Stomach (tissue), 9 donors: ENCODE measurements around the gene ABCA3. TPM values are rescaled to one million over a fixed set of nuclear protein-coding genes. Genes with fewer than 3 reads are reported as not detected.
"Not testable (repeated sequence)": the region's sequence is repeated elsewhere in the genome, so short reads cannot be mapped to it uniquely, and the experiment has no call there.

Experiments used
- DNase-seq, 2 donors: peaks; one replicate each; pipeline versions ENCODE4 v3.0.0 to v3.0.0-alpha.2; 2013 to 2019
- H3K27ac ChIP-seq, 5 donors: fragments of 200-600 bp in 4 of 5; sonication (generic) in 4 of 5; one replicate each; pipeline ENCODE4 v1.5.1; 2013 to 2019; ENCODE audit warnings: mild to moderate bottlenecking in 1 of 5, moderate library complexity in 1 of 5
- H3K27me3 ChIP-seq, 3 donors: fragments of 200-600 bp; sonication (generic); one replicate each; pipeline ENCODE4 v1.5.1; 2017 to 2019; ENCODE audit warnings: mixed run types in 1 of 3
- H3K36me3 ChIP-seq, 4 donors: fragments of 200-600 bp; sonication (generic); 1 replicate in 3 of 4; 2 replicates in 1 of 4; pipeline ENCODE4 v1.5.1; 2016 to 2019
- H3K4me1 ChIP-seq, 4 donors: fragments of 200-600 bp; sonication (generic); one replicate each; pipeline ENCODE4 v1.5.1; 2016 to 2019
- H3K4me3 ChIP-seq, 4 donors: fragments of 200-600 bp; sonication (generic) in 3 of 4; one replicate each; pipeline ENCODE4 v1.5.1; 2016 to 2019; ENCODE audit warnings: mild to moderate bottlenecking in 1 of 4
- H3K9me3 ChIP-seq, 4 donors: fragments of 200-600 bp; sonication (generic); one replicate each; pipeline ENCODE4 v1.5.1; 2016 to 2019
- CTCF ChIP-seq, 7 experiments: fragments of 450-650 bp in 4 of 7; fragments of 200-600 bp in 3 of 7; sonication (generic) in 3 of 7; IDR thresholded peaks; one replicate each; pipeline ENCODE4 v1.5.1; 2016 to 2019; ENCODE audit warnings: antibody characterized with exemption in 7 of 7, control low read depth in 2 of 7, mild to moderate bottlenecking in 1 of 7
- EP300 ChIP-seq: sonication (generic); formaldehyde crosslinking; IDR thresholded peaks from one replicate; pipeline ENCODE4 v1.6.1; 2017; ENCODE audit warnings: antibody characterized with exemption
- POLR2A ChIP-seq, 4 donors: fragments of 450-650 bp; IDR thresholded peaks; one replicate each; pipeline ENCODE4 v1.6.1; 2016; ENCODE audit warnings: antibody characterized with exemption in 4 of 4, control low read depth in 2 of 4, mild to moderate bottlenecking in 1 of 4, moderate library complexity in 1 of 4
- POLR2AphosphoS5 ChIP-seq, 3 donors: sonication (generic); formaldehyde crosslinking; IDR thresholded peaks; one replicate each; pipeline ENCODE4 v1.6.1; 2016; ENCODE audit warnings: antibody characterized with exemption in 3 of 3
- WGBS, 5 donors: extraction: QIAGEN DNeasy Blood & Tissue Kit in 3 of 5; methylation state at CpG; one replicate each; pipeline versions ENCODE4 v1.1.5 to v1.1.7; 2013 to 2018; 5-methylcytosine and 5-hydroxymethylcytosine counted together
- intact Hi-C: fragments of 100-400 bp; cut with DNase I; formaldehyde crosslinking; loops from one replicate; pipeline ENCODE4 v1.15.1; 2023; ENCODE audit warnings: low total_unique reads
- polyA plus RNA-seq, 3 donors: library from polyadenylated mRNA; stranded (reverse); fragments of 200-250 nt; gene quantifications; one replicate each; pipeline ENCODE4 v1.2.3, GENCODE V29; 2013
- total RNA-seq, 5 donors: library from RNA; depleted of rRNA; stranded (reverse); fragments of >200 nt; gene quantifications; one replicate each; pipeline versions ENCODE4 v1.1.0 to v1.2.3, GENCODE V29; 2014 to 2016
- donor health status: healthy with polysubstance abuse.
- donor health status: Bipolar disorder and iron deficiency.
- donor health status: healthy.

Gene ABCA3
- total and polyA plus RNA-seq, 8 donors, result 0.61 to 39.3 (median 3.9) TPM

DNA sequence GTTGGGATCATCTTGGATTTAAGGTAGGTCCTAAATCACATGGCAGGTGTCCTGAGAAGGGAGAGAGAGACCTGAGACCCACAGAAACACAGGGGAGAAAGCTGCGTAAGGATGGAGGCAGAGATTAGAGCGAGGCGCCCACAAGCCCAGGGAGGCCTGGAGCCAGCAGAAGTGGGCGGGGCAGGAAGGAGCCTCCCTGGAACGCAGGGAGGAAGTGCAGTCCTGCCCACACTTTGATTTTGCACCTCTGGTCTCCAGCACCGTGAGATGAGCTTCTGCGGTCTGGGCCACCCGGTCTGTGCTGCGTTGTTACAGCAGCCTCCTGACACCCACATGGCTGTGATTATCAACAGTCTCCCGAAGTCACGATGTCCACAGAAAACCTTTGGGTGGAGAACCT is 97.9 kb downstream of the ABCA3 start:
- Histone ChIP-seq H3K36me3 (peaks cover 42 to 83% (median 73%) of the 10 kb centered on the region in 4 donors), H3K27me3 (peaks cover 0 to 12% (median 8%) of the 10 kb centered on the region in 3 donors), H3K4me1 (peaks cover 0 to 12% (median 5%) of the 10 kb centered on the region in 4 donors), H3K4me3 (no peak overlapping the region), H3K9me3 (no peaks in the 10 kb centered on the region), H3K27ac (no peak overlapping the region)
- intact Hi-C loops, result no loop called here
- 65 to 80% (median 75%) methylated on average over 6 to 11 of the region's 11 CpGs for WGBS, 5 donors
- no peak for DNase-seq
- TF ChIP-seq POLR2AphosphoS5 (IDR thresholded peaks at IDR 0.05) (no peak), POLR2A (IDR thresholded peaks at IDR 0.05) (no peak), CTCF (IDR thresholded peaks at IDR 0.05) (no peak), EP300 (no peak)

DNA sequence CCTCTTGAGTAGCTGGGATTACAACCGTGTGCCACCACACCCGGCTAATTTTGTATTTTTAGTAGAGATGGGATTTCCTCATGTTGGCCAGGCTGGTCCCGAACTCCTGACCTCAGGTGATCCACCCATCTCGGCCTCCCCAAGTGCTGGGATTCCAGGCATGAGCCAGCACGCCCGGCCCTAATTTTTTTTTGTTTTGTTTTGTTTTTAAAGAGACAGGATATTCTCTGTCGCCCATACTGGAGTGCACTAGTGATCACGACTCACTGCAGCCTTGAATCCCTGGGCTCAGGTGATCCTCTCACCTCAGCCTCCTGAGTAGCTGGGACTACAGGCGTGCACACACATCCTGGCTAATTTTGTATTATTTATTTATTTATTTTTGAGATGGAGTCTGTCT is 100.2 kb downstream of the ABCA3 start:
- Histone ChIP-seq H3K36me3 (peaks cover 28 to 66% (median 62%) of the 10 kb centered on the region in 4 donors), H3K4me1 (peaks cover 18 to 32% (median 24%) of the 10 kb centered on the region in 4 donors), H3K27me3 (peaks cover 5 to 34% (median 28%) of the 10 kb centered on the region in 3 donors)
- intact Hi-C loops, H3K9me3 ChIP-seq, H3K4me3 ChIP-seq, H3K27ac ChIP-seq, DNase-seq: not testable (repeated sequence)
- 72 to 83% (median 77%) methylated on average over 9 of the region's 9 CpGs for WGBS, 5 donors

- peaks cover 18 to 32% (median 24%) of the 10 kb centered on the region in 4 donors for H3K4me1 ChIP-seq
- 63 to 71% (median 67%) methylated on average over 11 to 15 of the region's 15 CpGs for WGBS, 5 donors
Measured at GRCh38 chr16:2238838-2239675, 101.5 kb downstream of the ABCA3 start.

GRCh38 chr16:2238150-2238837 is 102.2 kb downstream of the ABCA3 start:
- no peak for DNase-seq
- no peak overlapping the region for H3K27ac ChIP-seq
- 48 to 65% (median 50%) methylated on average over 10 to 18 of the region's 18 CpGs for WGBS, 5 donors
- no peaks in the 10 kb centered on the region for H3K9me3 ChIP-seq
- H3K36me3 ChIP-seq, result peaks cover 31 to 66% (median 62%) of the 10 kb centered on the region in 4 donors
- peaks cover 5 to 45% (median 28%) of the 10 kb centered on the region in 3 donors for H3K27me3 ChIP-seq
- H3K4me3 ChIP-seq, result no peak overlapping the region
- peaks cover 18 to 32% (median 24%) of the 10 kb centered on the region in 4 donors for H3K4me1 ChIP-seq
- TF ChIP-seq CTCF (IDR thresholded peaks at IDR 0.05) (no peak), POLR2AphosphoS5 (IDR thresholded peaks at IDR 0.05) (no peak), EP300 (no peak), POLR2A (IDR thresholded peaks at IDR 0.05) (no peak)
- intact Hi-C loops, result no loop called here

More at GRCh38 chr16:2238838-2239675, 101.5 kb downstream of the ABCA3 start:
- intact Hi-C loops, result no loop called here
- H3K9me3 ChIP-seq, result no peaks in the 10 kb centered on the region
- peaks cover 29 to 66% (median 62%) of the 10 kb centered on the region in 4 donors for H3K36me3 ChIP-seq
- no peak overlapping the region for H3K27ac ChIP-seq
- TF ChIP-seq EP300 (no peak), POLR2AphosphoS5 (IDR thresholded peaks at IDR 0.05) (no peak), POLR2A (IDR thresholded peaks at IDR 0.05) (no peak), CTCF (IDR thresholded peaks at IDR 0.05) (no peak)
- DNase-seq, result no peak
- H3K4me3 ChIP-seq, result no peak overlapping the region
- peaks cover 5 to 42% (median 28%) of the 10 kb centered on the region in 3 donors for H3K27me3 ChIP-seq
